HEK293 (cell line): ENCODE measurements around the gene ZNF93.
"Not testable (repeated sequence)": the region's sequence is repeated elsewhere in the genome, so short reads cannot be mapped to it uniquely, and the experiment has no call there.

Source experiments
- CTCF ChIA-PET: fragments of 350-600 bp; formaldehyde crosslinking; extraction: SDS; loops from one replicate; lab custom pipeline; 2021; ENCODE audit warnings: antibody characterized with exemption; lab: Yijun Ruan, JAX
- POLR2A ChIA-PET: fragments of 300-600 bp; formaldehyde crosslinking; extraction: SDS; loops from one replicate; lab custom pipeline; 2020; ENCODE audit warnings: antibody characterized with exemption, inconsistent platforms; lab: Yijun Ruan, JAX
- H3K27ac ChIP-seq: fragments of 200-500 bp; sonication (Bioruptor generic); 2 replicates; pipeline ENCODE4 v1.5.1; 2014; ENCODE audit warnings: low read depth, low read length, control low read depth, inconsistent platforms; ENCODE audit errors: extremely low read depth
- H3K36me3 ChIP-seq, 2 experiments: fragments of 200-500 bp in 1 of 2; sonication (Bioruptor generic) in 1 of 2; 1 replicate in 1 of 2; 2 replicates in 1 of 2; pipeline ENCODE4 v1.5.1; 2014 to 2017; ENCODE audit warnings: inconsistent platforms in 2 of 2, low read length in 2 of 2; ENCODE audit not compliant: control insufficient read depth in 2 of 2, insufficient read depth in 1 of 2
- H3K4me1 ChIP-seq: fragments of 200-500 bp; sonication (Bioruptor generic); 2 replicates; pipeline ENCODE4 v1.5.1; 2014; ENCODE audit warnings: mild to moderate bottlenecking, low read length, inconsistent platforms; ENCODE audit not compliant: control insufficient read depth, insufficient read depth
- H3K4me3 ChIP-seq: 2 replicates; pipeline ENCODE4 v1.5.1; 2011; ENCODE audit warnings: low read depth, mild to moderate bottlenecking, control low read depth, low read length, moderate library complexity
- H3K9me3 ChIP-seq: fragments of 200-500 bp; sonication (Bioruptor generic); 2 replicates; pipeline ENCODE4 v1.5.1; 2014; ENCODE audit warnings: low read depth, low read length, inconsistent platforms; ENCODE audit not compliant: control insufficient read depth, insufficient read depth
- PRDM4 ChIP-seq: fragments of 450-650 bp; formaldehyde crosslinking; IDR thresholded peaks from 2 replicates; pipeline ENCODE4 v1.5.1; 2017; ENCODE audit warnings: missing biosample characterization, missing genetic modification characterization
- ZBTB7A ChIP-seq: fragments of 450-650 bp; formaldehyde crosslinking; IDR thresholded peaks from 2 replicates; pipeline ENCODE4 v1.5.1; 2016; ENCODE audit warnings: low read depth, missing biosample characterization, missing genetic modification characterization
- ZNF169 ChIP-seq: fragments of 450-650 bp; formaldehyde crosslinking; IDR thresholded peaks from 2 replicates; pipeline ENCODE4 v1.5.1; 2016; ENCODE audit warnings: missing biosample characterization, missing genetic modification characterization
- ZNF19 ChIP-seq: fragments of 450-650 bp; formaldehyde crosslinking; IDR thresholded peaks from 2 replicates; pipeline ENCODE4; 2016; ENCODE audit warnings: missing biosample characterization, missing genetic modification characterization, low read depth
- ZNF654 ChIP-seq: fragments of 450-650 bp; formaldehyde crosslinking; IDR thresholded peaks from 2 replicates; pipeline ENCODE4 v1.5.1; 2016; ENCODE audit warnings: low read depth, missing biosample characterization, missing genetic modification characterization
- ZNF660 ChIP-seq: fragments of 450-650 bp; IDR thresholded peaks from 2 replicates; pipeline ENCODE4 v1.5.1; 2018; ENCODE audit warnings: missing biosample characterization, mild to moderate bottlenecking, missing genetic modification characterization
- TF ChIP-seq, protein P1 (sequence below): fragments of 450-650 bp; formaldehyde crosslinking; IDR thresholded peaks from 2 replicates; pipeline ENCODE4 v1.5.1; 2016; ENCODE audit warnings: missing biosample characterization, missing genetic modification characterization
- TF ChIP-seq, protein P2 (sequence below): fragments of 450-650 bp; formaldehyde crosslinking; IDR thresholded peaks from 2 replicates; pipeline ENCODE4 v1.5.1; 2016; ENCODE audit warnings: missing biosample characterization, missing genetic modification characterization, borderline replicate concordance
- TF ChIP-seq, protein P3 (sequence below): IDR thresholded peaks from 2 replicates; pipeline ENCODE4 v1.6.1; 2011; ENCODE audit warnings: mild to moderate bottlenecking, low read depth, low read length, borderline replicate concordance
- TF ChIP-seq, protein P4 (sequence below): fragments of 450-650 bp; formaldehyde crosslinking; IDR thresholded peaks from 2 replicates; pipeline ENCODE4 v1.5.1; 2017; ENCODE audit warnings: missing biosample characterization, missing genetic modification characterization

Gene ZNF93

DNA sequence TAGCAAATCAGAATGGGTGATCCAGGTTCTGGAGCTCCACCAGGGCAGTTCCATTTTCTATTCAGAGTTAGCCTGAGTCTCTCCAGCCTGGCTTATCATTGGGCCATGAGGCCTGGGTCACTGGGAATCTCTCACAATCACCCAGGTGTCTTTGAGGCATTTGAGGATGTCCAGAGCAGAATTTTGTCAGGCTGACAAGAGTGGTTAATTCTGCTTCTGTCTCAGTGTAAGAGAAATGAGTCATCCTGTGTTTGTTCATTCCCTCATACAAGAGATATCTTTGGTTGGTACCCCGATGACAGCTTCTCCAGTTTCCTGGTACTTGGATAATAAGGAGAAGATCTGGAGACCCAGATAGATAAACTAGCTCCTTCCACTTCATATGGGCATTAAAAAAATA, 10.4 kb downstream of the ZNF93 start (continued):
- TF ChIP-seq PRDM4: no peak
- TF ChIP-seq ZNF660 (tag by site-specific recombination): no peak
- no peak for TF ChIP-seq ZNF19 (tag by site-specific recombination)
- TF ChIP-seq ZBTB7A (tag by site-specific recombination): no peak
- TF ChIP-seq, protein P1, sequence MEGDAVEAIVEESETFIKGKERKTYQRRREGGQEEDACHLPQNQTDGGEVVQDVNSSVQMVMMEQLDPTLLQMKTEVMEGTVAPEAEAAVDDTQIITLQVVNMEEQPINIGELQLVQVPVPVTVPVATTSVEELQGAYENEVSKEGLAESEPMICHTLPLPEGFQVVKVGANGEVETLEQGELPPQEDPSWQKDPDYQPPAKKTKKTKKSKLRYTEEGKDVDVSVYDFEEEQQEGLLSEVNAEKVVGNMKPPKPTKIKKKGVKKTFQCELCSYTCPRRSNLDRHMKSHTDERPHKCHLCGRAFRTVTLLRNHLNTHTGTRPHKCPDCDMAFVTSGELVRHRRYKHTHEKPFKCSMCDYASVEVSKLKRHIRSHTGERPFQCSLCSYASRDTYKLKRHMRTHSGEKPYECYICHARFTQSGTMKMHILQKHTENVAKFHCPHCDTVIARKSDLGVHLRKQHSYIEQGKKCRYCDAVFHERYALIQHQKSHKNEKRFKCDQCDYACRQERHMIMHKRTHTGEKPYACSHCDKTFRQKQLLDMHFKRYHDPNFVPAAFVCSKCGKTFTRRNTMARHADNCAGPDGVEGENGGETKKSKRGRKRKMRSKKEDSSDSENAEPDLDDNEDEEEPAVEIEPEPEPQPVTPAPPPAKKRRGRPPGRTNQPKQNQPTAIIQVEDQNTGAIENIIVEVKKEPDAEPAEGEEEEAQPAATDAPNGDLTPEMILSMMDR (tag by site-specific recombination): no peak

- Histone ChIP-seq H3K4me3 (no peak overlapping the region), H3K27ac (no peak overlapping the region), H3K9me3 (no peaks in the 10 kb centered on the region), H3K36me3 (no peaks in the 10 kb centered on the region), H3K4me1 (no peaks in the 10 kb centered on the region)
- CTCF ChIA-PET: no interaction called here
- TF ChIP-seq ZNF169 (tag by site-specific recombination): no peak
- TF ChIP-seq, protein P2, sequence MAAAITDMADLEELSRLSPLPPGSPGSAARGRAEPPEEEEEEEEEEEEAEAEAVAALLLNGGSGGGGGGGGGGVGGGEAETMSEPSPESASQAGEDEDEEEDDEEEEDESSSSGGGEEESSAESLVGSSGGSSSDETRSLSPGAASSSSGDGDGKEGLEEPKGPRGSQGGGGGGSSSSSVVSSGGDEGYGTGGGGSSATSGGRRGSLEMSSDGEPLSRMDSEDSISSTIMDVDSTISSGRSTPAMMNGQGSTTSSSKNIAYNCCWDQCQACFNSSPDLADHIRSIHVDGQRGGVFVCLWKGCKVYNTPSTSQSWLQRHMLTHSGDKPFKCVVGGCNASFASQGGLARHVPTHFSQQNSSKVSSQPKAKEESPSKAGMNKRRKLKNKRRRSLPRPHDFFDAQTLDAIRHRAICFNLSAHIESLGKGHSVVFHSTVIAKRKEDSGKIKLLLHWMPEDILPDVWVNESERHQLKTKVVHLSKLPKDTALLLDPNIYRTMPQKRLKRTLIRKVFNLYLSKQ (tag by site-specific recombination): no peak
- TF ChIP-seq, protein P3, sequence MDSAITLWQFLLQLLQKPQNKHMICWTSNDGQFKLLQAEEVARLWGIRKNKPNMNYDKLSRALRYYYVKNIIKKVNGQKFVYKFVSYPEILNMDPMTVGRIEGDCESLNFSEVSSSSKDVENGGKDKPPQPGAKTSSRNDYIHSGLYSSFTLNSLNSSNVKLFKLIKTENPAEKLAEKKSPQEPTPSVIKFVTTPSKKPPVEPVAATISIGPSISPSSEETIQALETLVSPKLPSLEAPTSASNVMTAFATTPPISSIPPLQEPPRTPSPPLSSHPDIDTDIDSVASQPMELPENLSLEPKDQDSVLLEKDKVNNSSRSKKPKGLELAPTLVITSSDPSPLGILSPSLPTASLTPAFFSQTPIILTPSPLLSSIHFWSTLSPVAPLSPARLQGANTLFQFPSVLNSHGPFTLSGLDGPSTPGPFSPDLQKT: no peak
- TF ChIP-seq, protein P4, sequence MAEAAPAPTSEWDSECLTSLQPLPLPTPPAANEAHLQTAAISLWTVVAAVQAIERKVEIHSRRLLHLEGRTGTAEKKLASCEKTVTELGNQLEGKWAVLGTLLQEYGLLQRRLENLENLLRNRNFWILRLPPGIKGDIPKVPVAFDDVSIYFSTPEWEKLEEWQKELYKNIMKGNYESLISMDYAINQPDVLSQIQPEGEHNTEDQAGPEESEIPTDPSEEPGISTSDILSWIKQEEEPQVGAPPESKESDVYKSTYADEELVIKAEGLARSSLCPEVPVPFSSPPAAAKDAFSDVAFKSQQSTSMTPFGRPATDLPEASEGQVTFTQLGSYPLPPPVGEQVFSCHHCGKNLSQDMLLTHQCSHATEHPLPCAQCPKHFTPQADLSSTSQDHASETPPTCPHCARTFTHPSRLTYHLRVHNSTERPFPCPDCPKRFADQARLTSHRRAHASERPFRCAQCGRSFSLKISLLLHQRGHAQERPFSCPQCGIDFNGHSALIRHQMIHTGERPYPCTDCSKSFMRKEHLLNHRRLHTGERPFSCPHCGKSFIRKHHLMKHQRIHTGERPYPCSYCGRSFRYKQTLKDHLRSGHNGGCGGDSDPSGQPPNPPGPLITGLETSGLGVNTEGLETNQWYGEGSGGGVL (tag by site-specific recombination): no peak
- POLR2A ChIA-PET: interaction anchor here (1.8 kb wide), 1 partner anchor 14 kb away, joined by 8 read pairs; the partner anchor contains the start of gene ZNF93
Observed at GRCh38 chr19:19914596-19914995, 13.8 kb downstream of the ZNF93 start.

DNA sequence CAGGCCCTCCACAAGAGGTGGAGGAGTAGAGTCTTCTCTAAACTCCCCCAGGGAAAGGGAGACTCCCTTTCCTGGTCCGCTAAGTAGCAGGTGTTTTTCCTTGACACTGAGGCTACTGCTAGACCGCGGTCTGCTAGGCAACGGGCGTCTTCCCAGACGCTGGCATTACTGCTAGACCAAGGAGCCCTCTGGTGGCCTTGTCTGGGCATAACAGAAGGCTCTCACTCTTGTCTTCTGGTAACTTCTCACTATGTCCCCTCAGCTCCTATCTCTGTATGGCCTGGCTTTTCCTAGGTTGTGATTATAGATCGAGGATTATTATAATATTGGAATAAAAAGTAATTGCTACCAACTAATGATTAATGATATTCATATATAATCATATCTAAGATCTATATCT, 29.7 kb downstream of the ZNF93 start:
- TF ChIP-seq ZNF654 (tag by site-specific recombination): peak; percentile 40; the same call in 1 of the 2 replicates
- H3K27ac ChIP-seq, POLR2A ChIA-PET, H3K9me3 ChIP-seq, H3K4me1 ChIP-seq, H3K4me3 ChIP-seq, H3K36me3 ChIP-seq: not testable (repeated sequence)
- CTCF ChIA-PET: interaction anchor here (0.6 kb wide), 2 partner anchors 840 to 846 kb away, joined by 3 to 4 read pairs; no protein-coding TSS in a partner anchor
